RWPE1 (cell line): ENCODE data around the gene ENPP6.

ENCODE experiments used
- CTCF ChIA-PET: fragments of 350-600 bp; sonication (Branson Sonifier 250); formaldehyde crosslinking; extraction: SDS; loops from one replicate; lab custom pipeline; 2021; lab: Yijun Ruan, JAX
- POLR2A ChIA-PET: fragments of 400-600 bp; formaldehyde crosslinking; extraction: SDS; loops from one replicate; lab custom pipeline; 2020; ENCODE audit warnings: antibody characterized with exemption; ENCODE audit not compliant: low non-redundant PET; lab: Yijun Ruan, JAX
- DNase-seq: peaks from one replicate; pipeline ENCODE4 v3.0.0; 2012; ENCODE audit warnings: low spot score
- H3K27ac ChIP-seq: fragments of 450-650 bp; 2 replicates; pipeline ENCODE4 v1.5.1; 2017
- TF ChIP-seq, protein P1 (sequence below): fragments of 450-650 bp; conservative IDR thresholded peaks from 2 replicates; pipeline ENCODE4 v1.5.1; 2017; ENCODE audit warnings: low read depth, mild to moderate bottlenecking

The ENPP6 gene

DNA sequence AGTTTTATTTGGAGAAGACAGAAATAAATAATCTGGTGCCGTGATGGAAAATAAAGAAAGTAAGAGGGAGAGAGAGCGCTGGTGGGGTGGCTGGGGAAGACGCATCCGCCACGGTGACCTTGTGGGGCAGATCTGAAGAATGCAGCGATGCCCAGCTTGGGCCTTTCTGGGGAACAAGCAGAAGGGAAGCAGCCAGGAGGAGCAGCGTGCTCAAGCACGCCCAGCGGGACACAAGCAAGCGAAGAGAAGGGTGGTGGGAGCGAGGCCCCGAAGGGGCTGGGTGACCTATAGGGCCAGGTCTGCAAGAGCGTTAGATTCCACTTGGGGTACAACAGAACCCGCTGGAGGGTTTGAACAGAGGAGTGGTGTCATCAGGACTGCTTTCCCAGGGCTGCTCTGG, 12.4 kb downstream of the ENPP6 start:
- ChIA-PET POLR2A (no interaction called here), CTCF (interaction anchor here (0.6 kb wide), 1 partner anchor 27 kb away, joined by 3 read pairs; no protein-coding TSS in a partner anchor)
- no peak for DNase-seq
- TF ChIP-seq, protein P1, sequence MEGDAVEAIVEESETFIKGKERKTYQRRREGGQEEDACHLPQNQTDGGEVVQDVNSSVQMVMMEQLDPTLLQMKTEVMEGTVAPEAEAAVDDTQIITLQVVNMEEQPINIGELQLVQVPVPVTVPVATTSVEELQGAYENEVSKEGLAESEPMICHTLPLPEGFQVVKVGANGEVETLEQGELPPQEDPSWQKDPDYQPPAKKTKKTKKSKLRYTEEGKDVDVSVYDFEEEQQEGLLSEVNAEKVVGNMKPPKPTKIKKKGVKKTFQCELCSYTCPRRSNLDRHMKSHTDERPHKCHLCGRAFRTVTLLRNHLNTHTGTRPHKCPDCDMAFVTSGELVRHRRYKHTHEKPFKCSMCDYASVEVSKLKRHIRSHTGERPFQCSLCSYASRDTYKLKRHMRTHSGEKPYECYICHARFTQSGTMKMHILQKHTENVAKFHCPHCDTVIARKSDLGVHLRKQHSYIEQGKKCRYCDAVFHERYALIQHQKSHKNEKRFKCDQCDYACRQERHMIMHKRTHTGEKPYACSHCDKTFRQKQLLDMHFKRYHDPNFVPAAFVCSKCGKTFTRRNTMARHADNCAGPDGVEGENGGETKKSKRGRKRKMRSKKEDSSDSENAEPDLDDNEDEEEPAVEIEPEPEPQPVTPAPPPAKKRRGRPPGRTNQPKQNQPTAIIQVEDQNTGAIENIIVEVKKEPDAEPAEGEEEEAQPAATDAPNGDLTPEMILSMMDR, result no peak
- H3K27ac ChIP-seq, result no peak overlapping the region

DNA sequence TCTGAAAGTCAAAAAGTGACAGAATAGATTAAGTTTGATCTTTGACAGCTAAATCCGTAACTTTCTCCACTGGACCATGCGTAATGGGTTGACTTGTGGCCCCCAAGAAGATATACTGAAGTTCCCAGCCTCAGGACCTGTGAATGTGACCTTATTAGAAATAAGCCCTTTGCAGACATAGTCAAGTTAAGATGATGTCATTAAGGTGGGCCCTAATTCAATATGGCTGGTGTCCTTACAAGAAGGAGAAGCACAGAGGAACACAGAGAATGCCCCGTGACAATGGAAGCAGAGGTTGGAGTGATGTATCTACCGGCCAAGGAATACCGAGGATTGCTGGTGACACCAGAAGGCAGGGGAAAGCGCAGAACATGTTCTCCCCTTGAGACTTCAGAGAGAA, 14.4 kb downstream of the ENPP6 start:
- no peak for DNase-seq
- TF ChIP-seq, protein P1, result no peak
- H3K27ac ChIP-seq, result no peak overlapping the region
- CTCF ChIA-PET, result no interaction called here
- POLR2A ChIA-PET, result no interaction called here

DNA sequence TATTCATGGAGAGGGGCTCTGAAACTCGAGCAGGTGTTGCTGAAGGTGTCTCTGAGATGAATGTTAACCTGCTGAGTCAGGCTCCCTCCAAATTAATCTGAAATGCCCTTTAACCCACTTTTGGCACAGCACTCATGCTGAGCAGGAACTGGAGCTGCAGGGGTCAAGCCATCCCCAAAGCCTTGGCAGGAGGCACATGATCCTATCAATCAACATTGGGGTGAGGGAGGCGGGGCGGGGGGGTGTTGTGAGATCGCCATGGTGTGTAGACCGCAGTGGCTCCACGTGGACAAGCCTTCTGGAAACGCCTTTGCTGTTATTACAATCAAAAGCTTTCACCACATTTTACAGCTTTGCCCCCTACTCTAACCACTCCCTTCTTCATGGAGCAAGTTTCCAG, 16.5 kb downstream of the ENPP6 start:
- CTCF ChIA-PET, result interaction anchor here (0.6 kb wide), 2 partner anchors 738 to 804 kb away, joined by 3 read pairs; no protein-coding TSS in a partner anchor
- POLR2A ChIA-PET, result no interaction called here
- TF ChIP-seq, protein P1, result no peak
- DNase-seq, result no peak
- no peak overlapping the region for H3K27ac ChIP-seq

DNA sequence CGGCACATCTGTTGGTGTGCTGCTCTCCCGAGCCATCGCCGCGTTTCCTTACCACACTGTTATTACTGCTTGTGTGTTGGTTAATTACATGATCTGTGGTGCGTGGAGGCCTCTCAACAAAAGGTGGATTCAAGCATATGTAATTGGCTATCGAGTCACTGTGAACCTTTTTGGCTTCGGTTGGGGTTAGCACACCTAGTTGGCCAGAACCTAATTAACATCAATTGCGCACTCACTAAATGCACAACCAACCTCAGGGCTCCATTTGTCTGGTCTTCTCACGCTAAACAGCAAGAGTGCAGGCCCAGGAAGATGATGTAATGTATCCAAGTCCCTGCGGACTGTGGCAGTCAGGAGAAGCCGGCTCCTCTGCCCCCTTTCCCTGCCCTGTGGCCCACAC, 17.4 kb downstream of the ENPP6 start:
- CTCF ChIA-PET, result no interaction called here
- no peak for DNase-seq
- no peak overlapping the region for H3K27ac ChIP-seq
- POLR2A ChIA-PET, result no interaction called here
- TF ChIP-seq, protein P1, result no peak

DNA sequence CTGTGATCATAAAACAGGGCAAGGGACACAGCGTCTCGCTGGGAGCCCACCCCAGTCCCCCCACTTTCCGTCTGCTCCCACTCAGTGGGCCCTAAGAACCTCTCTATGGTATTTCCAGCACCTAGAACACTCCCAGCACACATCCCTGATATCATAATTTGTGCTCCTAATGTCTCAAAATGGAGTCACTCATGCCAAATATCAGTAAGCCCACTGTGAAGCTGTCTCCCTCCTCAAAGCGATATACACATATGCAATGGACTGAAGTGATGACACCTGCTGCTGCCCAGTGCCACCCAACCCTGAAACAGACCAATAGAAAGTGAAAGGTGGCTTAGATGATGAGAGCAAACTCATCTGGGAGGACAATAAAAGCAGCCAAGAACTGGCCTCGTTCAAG, 17.9 kb downstream of the ENPP6 start:
- POLR2A ChIA-PET, result no interaction called here
- TF ChIP-seq, protein P1, result no peak
- no peak for DNase-seq
- H3K27ac ChIP-seq, result no peak overlapping the region
- CTCF ChIA-PET, result no interaction called here

DNA sequence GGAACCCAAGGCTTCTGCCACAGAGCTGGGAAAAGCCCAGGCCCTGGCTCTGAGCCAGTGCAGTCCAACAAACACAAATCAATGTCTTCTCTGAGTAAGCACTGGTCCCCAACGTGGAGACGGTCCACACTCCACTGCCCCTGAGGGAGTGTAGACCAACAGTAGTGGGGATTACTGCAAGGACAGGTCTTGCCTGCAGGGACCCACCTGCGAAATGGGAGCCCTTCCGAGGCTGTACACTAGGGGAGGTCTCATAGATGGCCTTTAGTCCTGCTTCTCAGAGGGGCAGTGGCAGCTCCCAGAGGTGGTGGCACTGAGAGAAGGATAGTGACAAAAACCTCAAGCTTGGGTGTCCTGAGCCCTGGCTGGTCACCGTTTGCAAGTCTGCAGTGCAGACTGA, 19.5 kb downstream of the ENPP6 start:
- TF ChIP-seq, protein P1, result no peak
- no peak for DNase-seq
- H3K27ac ChIP-seq, result no peak overlapping the region
- ChIA-PET CTCF (no interaction called here), POLR2A (no interaction called here)
